ENCODE data around the gene TMEM134.

- no peak for TF ChIP-seq GATA3 (IDR thresholded peaks at IDR 0.05; ENCODE audit: low read depth, low read length)
- no peak for TF ChIP-seq GATA2 (IDR thresholded peaks at IDR 0.05; ENCODE audit: low read depth, low read length)
These were observed 38.9 kb upstream of the TMEM134 start, which contains the start of gene CDK2AP2 for GRCh38 chr11:67507864-67508485.

All from SH-SY5Y (cell line).